ENCODE data around the gene FOLR1.

The FOLR1 gene

GRCh38 chr11:72229925-72230763 lies 38.2 kb downstream of the FOLR1 start:
- TF ChIP-seq GATA2 (IDR thresholded peaks at IDR 0.05; ENCODE audit: low read depth, low read length): no peak
- no peak for TF ChIP-seq GATA3 (IDR thresholded peaks at IDR 0.05; ENCODE audit: low read depth, low read length)

GRCh38 chr11:72230764-72231365 lies 38.9 kb downstream of the FOLR1 start:
- TF ChIP-seq GATA2 (IDR thresholded peaks at IDR 0.05; ENCODE audit: low read depth, low read length) (no peak), GATA3 (IDR thresholded peaks at IDR 0.05; ENCODE audit: low read depth, low read length) (no peak)

GRCh38 chr11:72231396-72232259 lies 39.7 kb downstream of the FOLR1 start:
- TF ChIP-seq GATA2 (IDR thresholded peaks at IDR 0.05; ENCODE audit: low read depth, low read length): no peak
- no peak for TF ChIP-seq GATA3 (IDR thresholded peaks at IDR 0.05; ENCODE audit: low read depth, low read length)

GRCh38 chr11:72232260-72233055 lies 40.5 kb downstream of the FOLR1 start:
- TF ChIP-seq GATA3 (IDR thresholded peaks at IDR 0.05; ENCODE audit: low read depth, low read length): no peak
- no peak for TF ChIP-seq GATA2 (IDR thresholded peaks at IDR 0.05; ENCODE audit: low read depth, low read length)

- TF ChIP-seq GATA3 (IDR thresholded peaks at IDR 0.05; ENCODE audit: low read depth, low read length): no peak
- TF ChIP-seq GATA2 (IDR thresholded peaks at IDR 0.05; ENCODE audit: low read depth, low read length): no peak
Measured at GRCh38 chr11:72233056-72233772, 41.3 kb downstream of the FOLR1 start.

GRCh38 chr11:72233773-72234513 lies 42.0 kb downstream of the FOLR1 start:
- TF ChIP-seq GATA3 (IDR thresholded peaks at IDR 0.05; ENCODE audit: low read depth, low read length) (no peak), GATA2 (IDR thresholded peaks at IDR 0.05; ENCODE audit: low read depth, low read length) (no peak)

GRCh38 chr11:72234514-72234830 lies 42.5 kb downstream of the FOLR1 start:
- no peak for TF ChIP-seq GATA3 (IDR thresholded peaks at IDR 0.05; ENCODE audit: low read depth, low read length)
- no peak for TF ChIP-seq GATA2 (IDR thresholded peaks at IDR 0.05; ENCODE audit: low read depth, low read length)

- TF ChIP-seq GATA2 (IDR thresholded peaks at IDR 0.05; ENCODE audit: low read depth, low read length): no peak
- TF ChIP-seq GATA3 (IDR thresholded peaks at IDR 0.05; ENCODE audit: low read depth, low read length): no peak
Measured at GRCh38 chr11:72234920-72235319, 43.0 kb downstream of the FOLR1 start.

- TF ChIP-seq GATA2 (IDR thresholded peaks at IDR 0.05; ENCODE audit: low read depth, low read length) (no peak), GATA3 (IDR thresholded peaks at IDR 0.05; ENCODE audit: low read depth, low read length) (no peak)
Measured at GRCh38 chr11:72235351-72236057, 43.6 kb downstream of the FOLR1 start.

GRCh38 chr11:72236083-72236697 lies 44.2 kb downstream of the FOLR1 start:
- no peak for TF ChIP-seq GATA3 (IDR thresholded peaks at IDR 0.05; ENCODE audit: low read depth, low read length)
- TF ChIP-seq GATA2 (IDR thresholded peaks at IDR 0.05; ENCODE audit: low read depth, low read length): no peak

GRCh38 chr11:72236774-72237111 lies 44.8 kb downstream of the FOLR1 start:
- TF ChIP-seq GATA3 (IDR thresholded peaks at IDR 0.05; ENCODE audit: low read depth, low read length) (no peak), GATA2 (IDR thresholded peaks at IDR 0.05; ENCODE audit: low read depth, low read length) (no peak)
